ENCODE data around the gene KLHL29.

KLHL29 gene

GRCh38 chr2:23583467-23583866, 198.5 kb downstream of the KLHL29 start:
- no peak for DNase-seq

GRCh38 chr2:23584054-23584745, 199.2 kb downstream of the KLHL29 start:
- no peak for DNase-seq

GRCh38 chr2:23585273-23586170, 200.5 kb downstream of the KLHL29 start:
- no peak for DNase-seq

GRCh38 chr2:23586741-23587306, 201.8 kb downstream of the KLHL29 start:
- no peak for DNase-seq

- no peak for DNase-seq
Observed at GRCh38 chr2:23587341-23587880, 202.4 kb downstream of the KLHL29 start.

GRCh38 chr2:23588106-23588505, 203.1 kb downstream of the KLHL29 start:
- DNase-seq: no peak

- DNase-seq: no peak
Observed at GRCh38 chr2:23588508-23589201, 203.7 kb downstream of the KLHL29 start.

GRCh38 chr2:23589220-23589647, 204.3 kb downstream of the KLHL29 start:
- no peak for DNase-seq

- DNase-seq: no peak
Observed at GRCh38 chr2:23589739-23590138, 204.8 kb downstream of the KLHL29 start.

GRCh38 chr2:23590241-23590869, 205.4 kb downstream of the KLHL29 start:
- DNase-seq: no peak

- DNase-seq: no peak
Observed at GRCh38 chr2:23591111-23591510, 206.1 kb downstream of the KLHL29 start.

GRCh38 chr2:23592061-23592685, 207.2 kb downstream of the KLHL29 start:
- DNase-seq: no peak

- no peak for DNase-seq
Observed at GRCh38 chr2:23592898-23593751, 208.1 kb downstream of the KLHL29 start.

GRCh38 chr2:23593752-23594459, 208.9 kb downstream of the KLHL29 start:
- DNase-seq: no peak

GRCh38 chr2:23594460-23594825, 209.5 kb downstream of the KLHL29 start:
- DNase-seq: no peak

- DNase-seq: no peak
Observed at GRCh38 chr2:23595021-23595420, 210.0 kb downstream of the KLHL29 start.

- DNase-seq: no peak
Observed at GRCh38 chr2:23595601-23596251, 210.7 kb downstream of the KLHL29 start.

GRCh38 chr2:23596316-23596885, 211.4 kb downstream of the KLHL29 start:
- no peak for DNase-seq

- no peak for DNase-seq
Observed at GRCh38 chr2:23597687-23598086, 212.7 kb downstream of the KLHL29 start.

Data from activated CD4-positive, alpha-beta T cell treated with anti-CD3 and anti-CD28 coated beads, Interleukin-2, amount 50 U/mL, for 48 hours (primary cell).